ENCODE measurements around the gene C1QTNF8. TPM values are rescaled to one million over a fixed set of nuclear protein-coding genes. Genes with fewer than 3 reads are reported as not detected.

C1QTNF8 gene
- total RNA-seq, 6 donors from 2014 or later: 0.30 TPM; not detected in 5

DNA sequence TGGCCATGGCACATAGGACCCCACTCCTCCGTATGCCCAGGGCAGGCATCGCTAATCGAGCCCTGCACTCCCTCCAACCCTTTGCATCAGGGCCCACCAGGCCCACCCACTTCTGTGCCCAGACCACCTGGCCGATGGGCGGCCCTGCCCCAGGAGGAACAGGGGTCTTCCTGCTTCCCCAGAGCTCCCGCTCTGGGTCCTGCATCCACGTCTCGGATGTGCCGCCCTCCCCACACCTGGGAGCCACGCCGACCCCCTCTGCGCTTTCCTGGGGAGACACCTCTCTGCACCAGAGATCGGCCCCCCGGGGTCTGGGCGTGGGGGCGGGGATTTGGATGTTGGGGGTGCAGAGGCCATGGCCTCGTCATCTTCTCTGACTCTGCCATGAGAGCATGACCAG lies 44.6 kb downstream of the C1QTNF8 start:
- no peak for TF ChIP-seq POLR2A (IDR thresholded peaks at IDR 0.05)
- TF ChIP-seq, protein P1, sequence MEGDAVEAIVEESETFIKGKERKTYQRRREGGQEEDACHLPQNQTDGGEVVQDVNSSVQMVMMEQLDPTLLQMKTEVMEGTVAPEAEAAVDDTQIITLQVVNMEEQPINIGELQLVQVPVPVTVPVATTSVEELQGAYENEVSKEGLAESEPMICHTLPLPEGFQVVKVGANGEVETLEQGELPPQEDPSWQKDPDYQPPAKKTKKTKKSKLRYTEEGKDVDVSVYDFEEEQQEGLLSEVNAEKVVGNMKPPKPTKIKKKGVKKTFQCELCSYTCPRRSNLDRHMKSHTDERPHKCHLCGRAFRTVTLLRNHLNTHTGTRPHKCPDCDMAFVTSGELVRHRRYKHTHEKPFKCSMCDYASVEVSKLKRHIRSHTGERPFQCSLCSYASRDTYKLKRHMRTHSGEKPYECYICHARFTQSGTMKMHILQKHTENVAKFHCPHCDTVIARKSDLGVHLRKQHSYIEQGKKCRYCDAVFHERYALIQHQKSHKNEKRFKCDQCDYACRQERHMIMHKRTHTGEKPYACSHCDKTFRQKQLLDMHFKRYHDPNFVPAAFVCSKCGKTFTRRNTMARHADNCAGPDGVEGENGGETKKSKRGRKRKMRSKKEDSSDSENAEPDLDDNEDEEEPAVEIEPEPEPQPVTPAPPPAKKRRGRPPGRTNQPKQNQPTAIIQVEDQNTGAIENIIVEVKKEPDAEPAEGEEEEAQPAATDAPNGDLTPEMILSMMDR (IDR thresholded peaks at IDR 0.05): no peak
- no peak for ATAC-seq (ENCODE audit: low FRiP score in 2 of 2)
- Histone ChIP-seq H3K36me3 (no peaks in the 10 kb centered on the region), H3K27me3 (peaks cover 0 to 5% (median 0%) of the 10 kb centered on the region in 4 donors), H3K27ac (no peak overlapping the region), H3K4me3 (no peak overlapping the region), H3K9me3 (peaks cover 0 to 3% (median 0%) of the 10 kb centered on the region in 4 donors), H3K4me1 (peaks cover 0 to 4% (median 0%) of the 10 kb centered on the region in 4 donors)
- DNase-seq: peak in 1 of 2 donors; percentile 63
- WGBS, 2 donors: 92 to 94% methylated on average over 17 of the region's 17 CpGs

DNA sequence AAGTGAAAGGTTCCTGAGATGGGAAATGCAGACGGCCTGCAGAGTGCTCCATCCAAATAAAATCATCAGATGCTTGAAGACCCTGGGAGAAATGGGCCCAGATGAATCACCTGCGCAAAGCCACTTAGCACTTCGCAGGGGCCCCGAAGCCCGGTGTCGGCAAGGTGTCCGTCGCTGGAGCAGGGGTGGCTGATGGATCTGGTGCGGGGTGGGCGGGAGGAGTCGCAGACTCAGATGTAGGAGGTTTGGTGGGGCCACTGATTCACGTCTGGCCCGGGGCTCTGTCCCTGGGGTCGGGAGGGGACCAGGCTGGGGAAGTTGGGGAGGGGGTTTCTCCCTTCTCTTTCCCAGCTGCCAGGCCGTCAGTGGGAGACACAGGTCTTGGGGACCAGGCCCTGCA lies 45.1 kb downstream of the C1QTNF8 start:
- Histone ChIP-seq H3K9me3 (no peaks in the 10 kb centered on the region), H3K27me3 (peaks cover 0 to 8% (median 0%) of the 10 kb centered on the region in 4 donors), H3K36me3 (no peaks in the 10 kb centered on the region), H3K4me3 (no peak overlapping the region), H3K27ac (no peak overlapping the region), H3K4me1 (peaks cover 0 to 4% (median 0%) of the 10 kb centered on the region in 4 donors)
- TF ChIP-seq POLR2A (IDR thresholded peaks at IDR 0.05): no peak
- TF ChIP-seq, protein P1 (IDR thresholded peaks at IDR 0.05): no peak
- TF ChIP-seq EP300 (IDR thresholded peaks at IDR 0.05): no peak
- TF ChIP-seq POLR2AphosphoS5 (IDR thresholded peaks at IDR 0.05): no peak
- no peak for ATAC-seq (ENCODE audit: low FRiP score in 2 of 2)
- peak in 1 of 2 donors; percentile 53 for DNase-seq
- 65 to 73% methylated on average over 9 to 14 of the region's 15 CpGs for WGBS, 2 donors

DNA sequence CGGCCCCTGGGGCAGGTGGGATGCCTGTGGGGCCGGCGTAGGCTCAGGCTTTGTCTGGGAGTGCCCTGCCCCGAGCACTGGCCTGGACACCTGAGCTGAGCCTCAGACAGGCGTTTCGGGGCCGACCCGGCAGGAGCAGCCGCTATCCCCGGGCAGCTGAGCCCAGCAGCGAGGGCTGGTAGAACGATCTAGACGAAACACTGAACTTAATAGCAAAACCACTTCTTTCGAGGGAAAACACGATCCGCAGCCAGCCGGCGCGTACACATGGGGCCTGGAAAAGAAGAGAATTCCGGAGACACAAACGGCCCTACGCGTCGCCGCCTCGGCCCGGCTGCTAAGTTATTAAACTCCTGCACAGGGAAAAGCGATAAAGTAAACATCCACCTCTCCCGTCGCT lies 45.5 kb downstream of the C1QTNF8 start:
- Histone ChIP-seq H3K4me1 (peaks cover 0 to 4% (median 0%) of the 10 kb centered on the region in 4 donors), H3K9me3 (no peaks in the 10 kb centered on the region), H3K4me3 (no peak overlapping the region), H3K27ac (no peak overlapping the region), H3K27me3 (peaks cover 0 to 12% (median 0%) of the 10 kb centered on the region in 4 donors), H3K36me3 (no peaks in the 10 kb centered on the region)
- 40 to 55% methylated on average over 21 to 24 of the region's 30 CpGs for WGBS, 2 donors
- no peak for ATAC-seq (ENCODE audit: low FRiP score in 2 of 2)
- DNase-seq: peak in 1 of 2 donors; percentile 70
- TF ChIP-seq, protein P1 (IDR thresholded peaks at IDR 0.05): no peak

DNA sequence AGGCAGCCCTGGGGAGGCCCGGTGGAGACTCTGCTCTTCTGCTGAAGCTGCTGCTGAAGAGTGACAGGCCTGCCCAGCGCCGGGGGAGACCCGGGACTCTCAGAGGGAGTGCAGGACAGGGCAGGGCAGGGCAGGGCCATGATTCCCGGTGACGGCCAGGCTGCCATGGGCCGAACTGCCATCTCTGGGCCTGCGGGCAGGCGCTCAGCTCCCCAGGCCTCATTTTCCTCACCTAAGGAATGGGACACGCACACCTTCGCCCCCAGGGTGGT lies 46.1 kb downstream of the C1QTNF8 start:
- H3K4me3 ChIP-seq: no peak overlapping the region
- DNase-seq (peak in 1 of 2 donors; percentile 60), ATAC-seq (ENCODE audit: low FRiP score in 2 of 2) (no peak)
- peaks cover 0 to 17% (median under 1%) of the 10 kb centered on the region in 4 donors for H3K27me3 ChIP-seq
- no peaks in the 10 kb centered on the region for H3K9me3 ChIP-seq
- H3K27ac ChIP-seq: no peak overlapping the region
- TF ChIP-seq POLR2AphosphoS5 (IDR thresholded peaks at IDR 0.05): no peak
- no peak for TF ChIP-seq POLR2A (IDR thresholded peaks at IDR 0.05)
- TF ChIP-seq EP300 (IDR thresholded peaks at IDR 0.05): no peak
- TF ChIP-seq, protein P1 (IDR thresholded peaks at IDR 0.05): no peak
- no peaks in the 10 kb centered on the region for H3K36me3 ChIP-seq
- 91 to 93% methylated on average over 7 to 11 of the region's 11 CpGs for WGBS, 2 donors
- H3K4me1 ChIP-seq: peaks cover 0 to 4% (median 0%) of the 10 kb centered on the region in 4 donors

DNA sequence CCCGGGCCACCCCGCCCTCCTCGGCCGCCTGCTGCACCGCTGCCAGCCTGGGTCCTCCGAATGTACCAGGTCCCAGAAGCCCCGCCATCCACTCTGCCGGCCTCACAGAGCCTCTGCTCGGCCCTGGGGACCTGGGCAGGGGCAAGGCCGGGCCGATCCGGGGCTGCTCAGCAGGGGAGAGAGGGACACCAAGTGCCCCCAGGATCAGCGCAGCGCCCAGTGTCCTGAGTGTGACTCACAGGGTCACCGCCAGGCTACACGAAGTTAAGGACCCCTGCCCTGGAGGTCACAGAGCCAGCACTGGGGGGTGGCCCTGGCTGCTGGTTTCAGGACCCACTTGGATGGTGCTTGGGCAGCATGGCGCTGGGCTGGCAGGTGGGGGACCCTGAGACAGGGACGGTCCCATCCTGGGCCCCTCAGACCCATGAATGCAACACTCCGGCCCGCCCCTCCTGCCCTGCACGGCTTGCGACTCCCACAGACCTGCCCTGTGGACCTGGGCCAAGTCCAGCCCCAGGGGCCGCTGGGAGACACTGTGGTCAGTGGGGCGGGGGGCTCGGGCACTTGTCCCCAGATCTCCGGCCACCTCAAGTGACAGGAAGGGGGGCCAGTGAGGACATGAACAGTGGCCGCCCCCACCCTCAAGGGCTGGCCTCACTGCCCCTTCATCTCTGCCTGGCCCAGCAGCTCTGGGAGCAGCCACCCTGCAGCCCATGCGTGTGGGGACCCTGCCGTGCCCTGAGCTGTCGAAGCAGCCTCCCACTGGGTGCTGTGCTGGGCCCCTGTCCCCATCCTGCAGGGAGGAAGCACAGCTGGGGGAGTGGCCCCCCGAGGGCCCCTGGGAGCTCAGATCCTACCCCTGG lies 46.7 kb downstream of the C1QTNF8 start:
- WGBS, 2 donors: 82 to 85% methylated on average over 2 to 22 of the region's 31 CpGs
- no peaks in the 10 kb centered on the region for H3K36me3 ChIP-seq
- H3K27ac ChIP-seq: no peak overlapping the region
- ATAC-seq (ENCODE audit: low FRiP score in 2 of 2) (no peak), DNase-seq (peak in 1 of 2 donors; percentile 66)
- H3K9me3 ChIP-seq: no peaks in the 10 kb centered on the region
- peaks cover 0 to 19% (median 3%) of the 10 kb centered on the region in 4 donors for H3K27me3 ChIP-seq
- peaks cover 0 to 4% (median 0%) of the 10 kb centered on the region in 4 donors for H3K4me1 ChIP-seq
- TF ChIP-seq EP300 (IDR thresholded peaks at IDR 0.05) (no peak), POLR2A (IDR thresholded peaks at IDR 0.05) (no peak)
- TF ChIP-seq, protein P1 (IDR thresholded peaks at IDR 0.05): no peak
- no peak overlapping the region for H3K4me3 ChIP-seq

Data from upper lobe of left lung (tissue), 6 donors.